C4-2B (cell line): Measurements from ENCODE around the gene PRKCH.

Experiments used
- CTCF ChIP-seq: fragments of 450-650 bp; conservative IDR thresholded peaks from 2 replicates; pipeline ENCODE4 v1.5.1; 2017; ENCODE audit warnings: mild to moderate bottlenecking
- ZFX ChIP-seq: fragments of 450-650 bp; IDR thresholded peaks from 2 replicates; pipeline ENCODE4 v1.6.1; 2017

- no peak for TF ChIP-seq CTCF
- no peak for TF ChIP-seq ZFX
Observed at GRCh38 chr14:61549425-61549824, 228.0 kb downstream of the PRKCH start.
